GM12892 (cell line): ENCODE results near the gene SPOCK1.

ENCODE experiments used
- DNase-seq: peaks from one replicate; pipeline ENCODE4 v3.0.0; 2011; ENCODE audit not compliant: insufficient read length
- FAIRE-seq: peaks from 2 replicates; lab custom pipeline; 2011; peaks lifted over from hg19 to GRCh38; lab: Jason Lieb, UNC
- POLR2A ChIP-seq: IDR thresholded peaks from 2 replicates; pipeline ENCODE4 v1.6.1; 2011; ENCODE audit warnings: low read depth, low read length, control low read depth
- POLR2AphosphoS5 ChIP-seq: IDR thresholded peaks from 2 replicates; pipeline ENCODE4 v1.6.1; 2011; ENCODE audit warnings: low read depth, low read length, control low read depth
- TAF1 ChIP-seq: IDR thresholded peaks from 2 replicates; pipeline ENCODE4 v1.6.1; 2011; ENCODE audit warnings: low read depth, mild to moderate bottlenecking, control low read depth, low read length, borderline replicate concordance

The SPOCK1 gene

GRCh38 chr5:137462265-137462590, 36.9 kb downstream of the SPOCK1 start:
- DNase-seq, result no peak
- no peak for TF ChIP-seq TAF1
- TF ChIP-seq POLR2AphosphoS5, result no peak
- no peak for TF ChIP-seq POLR2A
- no peak for FAIRE-seq

GRCh38 chr5:137461391-137462264, 37.5 kb downstream of the SPOCK1 start:
- no peak for DNase-seq
- TF ChIP-seq TAF1 (no peak), POLR2A (no peak), POLR2AphosphoS5 (no peak)
- no peak for FAIRE-seq

GRCh38 chr5:137454671-137455070, 44.5 kb downstream of the SPOCK1 start:
- no peak for DNase-seq
- no peak for FAIRE-seq
- TF ChIP-seq POLR2AphosphoS5, result no peak
- TF ChIP-seq TAF1, result no peak
- TF ChIP-seq POLR2A, result no peak

- no peak for DNase-seq
- TF ChIP-seq POLR2A (no peak), POLR2AphosphoS5 (no peak), TAF1 (no peak)
- FAIRE-seq, result no peak
Observed at GRCh38 chr5:137453483-137454080, 45.5 kb downstream of the SPOCK1 start.

- no peak for DNase-seq
- no peak for FAIRE-seq
- TF ChIP-seq TAF1, result no peak
- no peak for TF ChIP-seq POLR2A
- no peak for TF ChIP-seq POLR2AphosphoS5
Observed at GRCh38 chr5:137450759-137451158, 48.4 kb downstream of the SPOCK1 start.

- FAIRE-seq, result no peak
- no peak for DNase-seq
- no peak for TF ChIP-seq POLR2A
- TF ChIP-seq POLR2AphosphoS5, result no peak
- no peak for TF ChIP-seq TAF1
Observed at GRCh38 chr5:137448868-137449267, 50.3 kb downstream of the SPOCK1 start.

- no peak for TF ChIP-seq POLR2A
- FAIRE-seq (no peak), DNase-seq (no peak)
Observed at GRCh38 chr5:137446615-137447014, 52.5 kb downstream of the SPOCK1 start.

GRCh38 chr5:137446151-137446550, 53.0 kb downstream of the SPOCK1 start:
- DNase-seq (no peak), FAIRE-seq (no peak)
- no peak for TF ChIP-seq POLR2AphosphoS5

GRCh38 chr5:137442660-137443059, 56.5 kb downstream of the SPOCK1 start:
- FAIRE-seq, result no peak
- no peak for DNase-seq
- no peak for TF ChIP-seq POLR2A
- no peak for TF ChIP-seq POLR2AphosphoS5
- TF ChIP-seq TAF1, result no peak

- no peak for TF ChIP-seq TAF1
- no peak for TF ChIP-seq POLR2A
- TF ChIP-seq POLR2AphosphoS5, result no peak
- FAIRE-seq (no peak), DNase-seq (no peak)
Observed at GRCh38 chr5:137441476-137441875, 57.6 kb downstream of the SPOCK1 start.

- DNase-seq (no peak), FAIRE-seq (no peak)
- TF ChIP-seq TAF1, result no peak
Observed at GRCh38 chr5:137440795-137441194, 58.3 kb downstream of the SPOCK1 start.

- FAIRE-seq (no peak), DNase-seq (no peak)
- TF ChIP-seq POLR2AphosphoS5 (no peak), TAF1 (no peak), POLR2A (no peak)
Observed at GRCh38 chr5:137439645-137440044, 59.5 kb downstream of the SPOCK1 start.
